ENCODE results near the gene GLYR1.

GLYR1 gene

GRCh38 chr16:4763791-4764190, 83.3 kb downstream of the GLYR1 start (continued):
- no peak for TF ChIP-seq ZNF335 (tag by site-specific recombination; conservative IDR thresholded peaks at IDR 0.05)
- no peak for TF ChIP-seq ZNF626 (tag by site-specific recombination; IDR thresholded peaks at IDR 0.05)
- no peak for TF ChIP-seq ZNF302 (tag by site-specific recombination; IDR thresholded peaks at IDR 0.05; ENCODE audit: low read depth)
- no peak for TF ChIP-seq ZNF692 (tag by site-specific recombination; IDR thresholded peaks at IDR 0.05)
- TF ChIP-seq ZNF416 (tag by site-specific recombination; IDR thresholded peaks at IDR 0.05): no peak
- TF ChIP-seq SCRT2 (tag by site-specific recombination; IDR thresholded peaks at IDR 0.05): no peak
- TF ChIP-seq ZNF169 (tag by site-specific recombination; IDR thresholded peaks at IDR 0.05): no peak

- ChIA-PET CTCF (no interaction called here), POLR2A (interaction anchor here (0.6 to 0.9 kb wide), 3 partner anchors 15 to 268 kb away, joined by 3 read pairs; no protein-coding TSS in a partner anchor)
- Histone ChIP-seq H3K4me1 (ENCODE audit: control insufficient read depth, insufficient read depth, low read length) (no peaks in the 10 kb centered on the region; the same call in 1 of the 2 replicates), H3K4me3 (ENCODE audit: low read depth, low read length) (no peak overlapping the region), H3K36me3 (ENCODE audit: control insufficient read depth in 2 of 2, insufficient read depth in 1 of 2, low read length in 2 of 2) (peaks cover 28 to 74% of the 10 kb centered on the region in 2 experiments), H3K27ac (ENCODE audit: extremely low read depth, low read depth, low read length) (no peak overlapping the region), H3K9me3 (ENCODE audit: control insufficient read depth, insufficient read depth, low read depth, low read length) (no peaks in the 10 kb centered on the region)
- TF ChIP-seq, protein P1, sequence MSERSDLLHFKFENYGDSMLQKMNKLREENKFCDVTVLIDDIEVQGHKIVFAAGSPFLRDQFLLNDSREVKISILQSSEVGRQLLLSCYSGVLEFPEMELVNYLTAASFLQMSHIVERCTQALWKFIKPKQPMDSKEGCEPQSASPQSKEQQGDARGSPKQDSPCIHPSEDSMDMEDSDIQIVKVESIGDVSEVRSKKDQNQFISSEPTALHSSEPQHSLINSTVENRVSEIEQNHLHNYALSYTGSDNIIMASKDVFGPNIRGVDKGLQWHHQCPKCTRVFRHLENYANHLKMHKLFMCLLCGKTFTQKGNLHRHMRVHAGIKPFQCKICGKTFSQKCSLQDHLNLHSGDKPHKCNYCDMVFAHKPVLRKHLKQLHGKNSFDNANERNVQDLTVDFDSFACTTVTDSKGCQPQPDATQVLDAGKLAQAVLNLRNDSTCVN (tag by site-specific recombination; optimal IDR thresholded peaks at IDR 0.05): no peak
- TF ChIP-seq ZNF133 (tag by site-specific recombination; IDR thresholded peaks at IDR 0.05) (no peak), ZNF473 (tag by site-specific recombination; IDR thresholded peaks at IDR 0.05) (no peak), ZNF560 (tag by site-specific recombination; IDR thresholded peaks at IDR 0.05; ENCODE audit: borderline replicate concordance) (no peak), IKZF3 (tag by site-specific recombination; IDR thresholded peaks at IDR 0.05) (no peak), ZNF404 (tag by site-specific recombination; IDR thresholded peaks at IDR 0.05) (no peak), ZNF37A (tag by site-specific recombination; IDR thresholded peaks at IDR 0.05) (no peak), ZNF174 (tag by site-specific recombination; IDR thresholded peaks at IDR 0.05) (no peak), ZNF221 (tag by site-specific recombination; IDR thresholded peaks at IDR 0.05; ENCODE audit: borderline replicate concordance) (no peak), ZNF544 (tag by site-specific recombination; IDR thresholded peaks at IDR 0.05) (no peak), ZBTB7A (tag by site-specific recombination; IDR thresholded peaks at IDR 0.05; ENCODE audit: low read depth) (no peak)
- TF ChIP-seq, protein P2, sequence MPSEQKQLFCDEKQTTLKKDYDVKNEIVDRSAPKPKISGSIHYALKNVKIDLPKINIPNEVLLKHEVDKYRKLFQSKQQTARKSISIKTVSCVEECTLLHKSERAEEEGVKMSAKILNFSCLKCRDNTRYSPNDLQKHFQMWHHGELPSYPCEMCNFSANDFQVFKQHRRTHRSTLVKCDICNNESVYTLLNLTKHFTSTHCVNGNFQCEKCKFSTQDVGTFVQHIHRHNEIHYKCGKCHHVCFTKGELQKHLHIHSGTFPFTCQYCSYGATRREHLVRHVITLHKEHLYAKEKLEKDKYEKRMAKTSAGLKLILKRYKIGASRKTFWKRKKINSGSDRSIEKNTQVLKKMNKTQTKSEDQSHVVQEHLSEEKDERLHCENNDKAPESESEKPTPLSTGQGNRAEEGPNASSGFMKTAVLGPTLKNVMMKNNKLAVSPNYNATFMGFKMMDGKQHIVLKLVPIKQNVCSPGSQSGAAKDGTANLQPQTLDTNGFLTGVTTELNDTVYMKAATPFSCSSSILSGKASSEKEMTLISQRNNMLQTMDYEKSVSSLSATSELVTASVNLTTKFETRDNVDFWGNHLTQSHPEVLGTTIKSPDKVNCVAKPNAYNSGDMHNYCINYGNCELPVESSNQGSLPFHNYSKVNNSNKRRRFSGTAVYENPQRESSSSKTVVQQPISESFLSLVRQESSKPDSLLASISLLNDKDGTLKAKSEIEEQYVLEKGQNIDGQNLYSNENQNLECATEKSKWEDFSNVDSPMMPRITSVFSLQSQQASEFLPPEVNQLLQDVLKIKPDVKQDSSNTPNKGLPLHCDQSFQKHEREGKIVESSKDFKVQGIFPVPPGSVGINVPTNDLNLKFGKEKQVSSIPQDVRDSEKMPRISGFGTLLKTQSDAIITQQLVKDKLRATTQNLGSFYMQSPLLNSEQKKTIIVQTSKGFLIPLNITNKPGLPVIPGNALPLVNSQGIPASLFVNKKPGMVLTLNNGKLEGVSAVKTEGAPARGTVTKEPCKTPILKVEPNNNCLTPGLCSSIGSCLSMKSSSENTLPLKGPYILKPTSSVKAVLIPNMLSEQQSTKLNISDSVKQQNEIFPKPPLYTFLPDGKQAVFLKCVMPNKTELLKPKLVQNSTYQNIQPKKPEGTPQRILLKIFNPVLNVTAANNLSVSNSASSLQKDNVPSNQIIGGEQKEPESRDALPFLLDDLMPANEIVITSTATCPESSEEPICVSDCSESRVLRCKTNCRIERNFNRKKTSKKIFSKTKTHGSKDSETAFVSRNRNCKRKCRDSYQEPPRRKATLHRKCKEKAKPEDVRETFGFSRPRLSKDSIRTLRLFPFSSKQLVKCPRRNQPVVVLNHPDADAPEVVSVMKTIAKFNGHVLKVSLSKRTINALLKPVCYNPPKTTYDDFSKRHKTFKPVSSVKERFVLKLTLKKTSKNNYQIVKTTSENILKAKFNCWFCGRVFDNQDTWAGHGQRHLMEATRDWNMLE (tag by site-specific recombination; conservative IDR thresholded peaks at IDR 0.05; ENCODE audit: low read depth): no peak
- TF ChIP-seq, protein P3, sequence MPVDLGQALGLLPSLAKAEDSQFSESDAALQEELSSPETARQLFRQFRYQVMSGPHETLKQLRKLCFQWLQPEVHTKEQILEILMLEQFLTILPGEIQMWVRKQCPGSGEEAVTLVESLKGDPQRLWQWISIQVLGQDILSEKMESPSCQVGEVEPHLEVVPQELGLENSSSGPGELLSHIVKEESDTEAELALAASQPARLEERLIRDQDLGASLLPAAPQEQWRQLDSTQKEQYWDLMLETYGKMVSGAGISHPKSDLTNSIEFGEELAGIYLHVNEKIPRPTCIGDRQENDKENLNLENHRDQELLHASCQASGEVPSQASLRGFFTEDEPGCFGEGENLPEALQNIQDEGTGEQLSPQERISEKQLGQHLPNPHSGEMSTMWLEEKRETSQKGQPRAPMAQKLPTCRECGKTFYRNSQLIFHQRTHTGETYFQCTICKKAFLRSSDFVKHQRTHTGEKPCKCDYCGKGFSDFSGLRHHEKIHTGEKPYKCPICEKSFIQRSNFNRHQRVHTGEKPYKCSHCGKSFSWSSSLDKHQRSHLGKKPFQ (tag by site-specific recombination; IDR thresholded peaks at IDR 0.05): no peak
Observed at GRCh38 chr16:4762205-4762604, 84.9 kb downstream of the GLYR1 start.
